ENCODE results near the gene ATPAF2. TPM values are rescaled to one million over a fixed set of nuclear protein-coding genes. Genes with fewer than 3 reads are reported as not detected.

Gene ATPAF2
- total RNA-seq, result 13.6 and 18.1 TPM in 2 replicates

DNA sequence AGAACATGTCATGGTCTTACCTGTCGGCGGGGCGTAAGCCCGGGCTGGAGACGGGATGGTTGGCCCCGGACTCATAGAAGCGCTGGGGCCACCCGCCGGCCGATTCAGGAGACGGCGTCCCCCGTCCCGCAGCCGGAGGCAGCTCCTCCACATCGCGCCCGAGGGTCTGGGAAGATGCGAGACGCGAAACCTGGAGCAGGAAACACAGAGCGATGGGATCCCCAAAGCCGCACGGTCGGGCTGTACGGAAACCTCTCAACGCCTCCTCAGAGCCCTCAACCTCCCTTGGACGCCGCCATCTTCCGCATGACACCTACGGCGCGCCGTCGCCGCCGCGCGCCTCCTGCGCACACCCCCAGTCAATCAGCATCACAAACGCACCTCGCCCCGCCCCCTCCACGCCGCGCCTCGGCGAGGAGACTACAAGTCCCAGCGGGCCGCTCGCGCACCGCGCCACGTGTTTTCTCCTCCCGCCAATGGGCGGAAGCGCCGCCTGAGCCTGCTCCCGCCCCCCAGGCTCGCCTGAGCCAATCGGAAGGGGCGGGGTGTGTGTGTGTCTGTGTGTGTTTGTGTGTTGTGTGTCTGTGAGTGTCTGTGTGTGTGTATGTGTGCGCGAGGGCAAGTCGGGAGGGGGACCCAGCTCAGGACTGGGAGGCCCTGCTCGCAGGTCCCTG is at the start of gene ATPAF2, which contains the start of gene GID4:
ATPAF2 (minus strand) TSS at position 308 of the 674 bp plus-strand sequence; CDS start at position 153, 155 bp downstream.
GID4 (plus strand) TSS at position 548 of the 674 bp plus-strand sequence; CDS start at position 605, 57 bp downstream.

DNA sequence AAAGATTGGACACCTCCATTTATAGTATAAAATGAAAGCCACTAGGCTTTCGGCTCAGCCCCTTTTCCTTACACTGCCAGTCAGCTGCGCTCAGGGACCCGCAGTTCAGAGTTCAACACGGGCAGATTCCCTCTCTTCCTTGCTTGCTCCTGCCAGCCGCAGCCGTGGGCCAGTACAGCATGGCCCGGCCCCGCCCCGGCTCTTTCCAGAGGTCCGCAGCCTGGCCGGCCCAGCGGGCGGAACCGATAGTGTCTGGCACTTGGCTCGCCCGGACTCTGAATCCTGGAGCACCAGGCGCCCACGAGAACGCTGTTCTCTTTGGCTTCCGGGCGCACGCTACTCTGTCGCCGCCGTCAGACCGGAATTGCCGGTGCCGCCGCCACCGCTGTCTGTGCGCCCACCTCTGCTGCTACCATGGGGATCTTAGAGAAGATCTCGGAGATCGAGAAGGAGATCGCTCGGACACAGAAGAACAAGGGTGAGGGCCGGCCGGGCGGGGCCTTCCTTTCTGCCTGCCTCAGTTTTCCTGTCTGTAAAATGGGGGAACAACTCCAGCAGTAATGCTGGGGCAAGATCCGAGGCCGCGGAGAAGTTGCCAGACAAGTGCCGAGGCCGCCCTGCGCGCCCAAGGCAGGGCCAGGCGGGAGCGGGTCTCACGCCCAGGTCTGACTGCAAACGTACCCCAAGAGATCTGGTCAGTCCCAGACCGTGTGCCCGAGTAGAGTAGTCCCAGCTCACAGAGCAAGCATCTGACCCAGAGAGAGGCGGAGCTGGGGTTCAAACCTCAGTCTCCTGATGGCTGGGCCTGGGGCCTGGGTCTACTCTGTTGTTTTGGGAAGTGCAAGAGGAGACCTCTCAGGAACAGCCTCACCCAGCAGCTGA is 48.9 kb upstream of the ATPAF2 start, which contains the start of gene DRG2:
DRG2 (plus strand) TSS at position 339 of the 882 bp plus-strand sequence; CDS start at position 415, 76 bp downstream.

DNA sequence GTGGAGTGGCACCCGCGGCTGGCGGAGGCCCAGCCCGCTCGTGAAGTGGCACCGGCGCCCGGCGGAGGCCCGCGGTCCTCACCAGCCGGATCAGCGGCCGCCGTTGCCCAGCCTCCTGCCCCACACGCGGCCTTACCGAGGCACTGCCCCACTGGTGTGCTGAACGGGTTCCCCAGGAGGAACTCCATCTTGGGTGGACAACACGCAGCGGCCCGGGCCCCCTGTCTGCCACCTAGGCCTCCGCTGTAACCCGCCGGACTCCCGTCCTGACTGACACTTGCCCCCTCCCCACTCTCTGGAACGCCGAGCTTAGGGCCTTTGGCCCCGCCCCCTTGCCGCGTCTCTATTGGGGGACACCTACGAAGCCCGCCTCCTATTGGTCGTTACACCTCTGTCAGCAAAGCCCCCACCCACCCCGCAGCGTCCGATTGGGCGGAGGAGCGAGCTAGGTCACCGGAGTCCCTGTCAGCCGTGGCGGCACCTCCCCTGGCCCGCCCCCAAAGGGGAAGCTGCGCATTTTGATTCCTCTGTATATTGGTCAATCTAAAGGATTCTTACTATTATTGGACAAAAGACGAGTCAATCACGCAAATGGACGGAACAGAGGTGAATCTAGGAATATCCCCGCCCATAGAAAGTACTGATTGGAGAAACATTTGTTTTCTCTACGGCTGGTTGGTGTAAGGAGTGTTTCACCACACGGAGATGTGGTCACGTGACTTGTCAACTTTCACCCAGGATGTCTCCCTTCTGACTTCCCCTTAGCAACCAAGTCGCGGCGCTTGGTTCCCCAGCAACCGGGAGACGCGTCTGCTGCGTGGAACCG is 66.6 kb downstream of the ATPAF2 start, which contains the start of the genes DRC3 and TOM1L2:
DRC3 (plus strand) TSS at position 737 of the 826 bp plus-strand sequence. CDS start 4,737 bp downstream, outside the sequence.
TOM1L2 (minus strand) TSS at position 275 of the 826 bp plus-strand sequence; CDS start at position 188, 87 bp downstream.

Other genes with a start within 250 kb of the ATPAF2 start
- gene SREBF1, start 202.2 kb downstream of the ATPAF2 start, total RNA-seq, result 69.0 and 142 TPM in 2 replicates
- 19.9 and 22.7 TPM in 2 replicates for gene TOM1L2, start 66.8 kb downstream of the ATPAF2 start, total RNA-seq
- 0.55 and 1.1 TPM in 2 replicates for gene DRC3, start 66.3 kb downstream of the ATPAF2 start, total RNA-seq
- 5.1 and 9.0 TPM in 2 replicates for gene GID4, start 240 bp upstream of the ATPAF2 start, total RNA-seq
- gene DRG2, start 48.8 kb upstream of the ATPAF2 start, total RNA-seq, result 32.7 and 39.7 TPM in 2 replicates
- 0.33 and 0.50 TPM in 2 replicates for gene MYO15A, start 69.6 kb upstream of the ATPAF2 start, total RNA-seq
- gene ALKBH5, start 144.7 kb upstream of the ATPAF2 start, total RNA-seq, result 138 and 151 TPM in 2 replicates
- 40.5 and 47.7 TPM in 2 replicates for gene LLGL1, start 186.5 kb upstream of the ATPAF2 start, total RNA-seq
- 445 and 453 TPM in 2 replicates for gene FLII, start 219.6 kb upstream of the ATPAF2 start, total RNA-seq
- gene MIEF2, start 221.5 kb upstream of the ATPAF2 start, total RNA-seq, result 22.4 and 27.1 TPM in 2 replicates